GM12891 (cell line): ENCODE data around the gene ROBO2.

Source experiments
- PAX5 ChIP-seq: IDR thresholded peaks from 2 replicates; pipeline ENCODE4 v1.6.1; 2011; ENCODE audit warnings: low read length, moderate library complexity, mild to moderate bottlenecking; ENCODE audit not compliant: insufficient read depth, severe bottlenecking
- POLR2A ChIP-seq: IDR thresholded peaks from 2 replicates; pipeline ENCODE4 v1.6.1; 2011; ENCODE audit warnings: low read depth, low read length, control low read depth
- POLR2AphosphoS5 ChIP-seq: IDR thresholded peaks from 2 replicates; pipeline ENCODE4 v1.6.1; 2011; ENCODE audit warnings: low read depth, low read length, control low read depth
- POU2F2 ChIP-seq: IDR thresholded peaks from 2 replicates; pipeline ENCODE4 v1.6.1; 2011; ENCODE audit warnings: low read depth, mild to moderate bottlenecking, control low read depth, low read length, moderate library complexity
- SPI1 ChIP-seq: IDR thresholded peaks from 2 replicates; pipeline ENCODE4 v1.6.1; 2011; ENCODE audit warnings: low read depth, low read length, control low read depth
- TAF1 ChIP-seq: IDR thresholded peaks from 2 replicates; pipeline ENCODE4 v1.6.1; 2011; ENCODE audit warnings: low read depth, low read length, control low read depth

- TF ChIP-seq POLR2A, result no peak
- TF ChIP-seq SPI1, result no peak
- TF ChIP-seq POLR2AphosphoS5, result no peak
- no peak for TF ChIP-seq TAF1
- no peak for TF ChIP-seq PAX5
- no peak for TF ChIP-seq POU2F2
Measured at GRCh38 chr3:77014226-77014625, 25.7 kb upstream of the ROBO2 start.
